Natural killer cell (primary cell): Measurements from ENCODE around the gene CCDC13. TPM values are rescaled to one million over a fixed set of nuclear protein-coding genes. Genes with fewer than 3 reads are reported as not detected.
"Not testable (repeated sequence)": the region's sequence is repeated elsewhere in the genome, so short reads cannot be mapped to it uniquely, and the experiment has no call there.

Experiments
- ATAC-seq, 3 donors: fragments of 150-1000 bp in 2 of 3; fragments of 200-7000 bp in 1 of 3; cut with Tn5 transposase; 1 replicate in 1 of 3; 2 replicates in 2 of 3; pipeline ENCODE4 v1.10.0; 2021; ENCODE audit warnings: mild to moderate bottlenecking in 2 of 3, moderate library complexity in 2 of 3
- DNase-seq, 2 donors: peaks; one replicate each; pipeline versions ENCODE4 v3.0.0 to v3.0.0-alpha.2; 2013 to 2021; ENCODE audit warnings: mixed read lengths in 1 of 2
- H3K27ac ChIP-seq: one replicate; pipeline ENCODE4 v1.5.1; 2013; ENCODE audit warnings: mild to moderate bottlenecking, low read length
- H3K27me3 ChIP-seq: one replicate; pipeline ENCODE4 v1.6.1; 2013; ENCODE audit warnings: low read length; ENCODE audit not compliant: control insufficient read depth, insufficient read depth
- H3K36me3 ChIP-seq: one replicate; pipeline ENCODE4 v1.6.1; 2013; ENCODE audit warnings: low read length; ENCODE audit not compliant: control insufficient read depth, insufficient read depth
- H3K4me1 ChIP-seq: one replicate; pipeline ENCODE4 v1.6.1; 2013; ENCODE audit warnings: low read length; ENCODE audit not compliant: control insufficient read depth, insufficient read depth
- H3K4me3 ChIP-seq: one replicate; pipeline ENCODE4 v1.5.1; 2013; ENCODE audit warnings: low read length
- H3K9me3 ChIP-seq: one replicate; pipeline ENCODE4 v1.6.1; 2013; ENCODE audit warnings: low read length; ENCODE audit not compliant: control insufficient read depth, insufficient read depth
- H3K27ac Mint-ChIP-seq, 2 donors: one replicate each; pipeline ENCODE4 v1.8.0; 2022; ENCODE audit warnings: mild to moderate bottlenecking in 2 of 2, mixed read lengths in 2 of 2, moderate library complexity in 1 of 2
- H3K27me3 Mint-ChIP-seq, 2 donors: one replicate each; pipeline ENCODE4 v1.8.0; 2022; ENCODE audit warnings: low read depth in 2 of 2, mixed read lengths in 2 of 2
- H3K36me3 Mint-ChIP-seq: one replicate; pipeline ENCODE4 v1.8.0; 2022; ENCODE audit warnings: mixed read lengths
- H3K4me1 Mint-ChIP-seq, 2 donors: one replicate each; pipeline ENCODE4 v1.8.0; 2022; ENCODE audit warnings: mixed read lengths in 2 of 2
- H3K4me3 Mint-ChIP-seq: one replicate; pipeline ENCODE4 v1.8.0; 2022; ENCODE audit warnings: mild to moderate bottlenecking, moderate library complexity, mixed read lengths
- H3K9me3 Mint-ChIP-seq, 2 donors: one replicate each; pipeline ENCODE4 v1.8.0; 2022; ENCODE audit warnings: mixed read lengths in 2 of 2
- CTCF ChIP-seq: fragments of 200-600 bp; IDR thresholded peaks from one replicate; pipeline ENCODE4 v1.8.0; 2022; ENCODE audit warnings: antibody characterized with exemption
- WGBS: methylation state at CpG from one replicate; pipeline ENCODE4 v1.1.7; 2013; ENCODE audit warnings: missing lambda C conversion rate; ENCODE audit not compliant: insufficient coverage; 5-methylcytosine and 5-hydroxymethylcytosine counted together
- intact Hi-C: fragments of 100-400 bp; cut with micrococcal nuclease; formaldehyde crosslinking; loops from one replicate; pipeline ENCODE4 v1.14.2; 2022
- total RNA-seq, 4 donors: library from RNA; stranded (reverse); fragments of 120-200 nt in 1 of 4; gene quantifications; one replicate each; pipeline versions ENCODE4 v1.2.3 to v1.2.4, GENCODE V29; 2013 to 2022

Gene CCDC13
- total RNA-seq, 3 donors from 2014 or later (not counting 1 experiment from before 2014, with no cell fraction given), result 0.35 to 0.88 (median 0.47) TPM

DNA sequence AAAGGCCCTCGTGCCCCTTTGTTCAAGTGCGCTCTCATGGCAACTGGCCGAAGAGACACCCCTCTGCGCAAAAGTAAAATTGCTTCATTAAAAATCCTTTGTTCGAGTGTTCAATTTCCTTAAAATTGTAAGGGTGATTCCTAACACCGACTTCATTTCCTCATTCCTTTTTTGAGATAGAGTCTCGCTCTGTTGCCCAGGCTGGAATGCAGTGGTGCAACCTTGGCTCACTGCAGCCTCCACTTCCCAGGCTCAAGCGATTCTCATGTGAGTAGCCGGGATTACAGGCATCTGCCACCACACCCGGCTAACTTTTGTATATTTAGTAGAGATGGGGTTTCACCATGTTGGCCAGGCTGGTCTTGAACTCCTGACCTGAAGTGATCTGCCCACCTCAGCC, 37.7 kb upstream of the CCDC13 start:
- H3K27me3 Mint-ChIP-seq, result peaks cover 18 to 38% of the 10 kb centered on the region in 2 donors
- not testable (repeated sequence) for H3K4me3 Mint-ChIP-seq

GRCh38 chr3:42809202-42809601, 36.1 kb upstream of the CCDC13 start, which contains the start of gene ACKR2:
Gene ACKR2 (plus strand): TSS chr3:42809445. CDS start chr3:42864503, 55,058 bp downstream.
- H3K27me3 Mint-ChIP-seq, result peaks cover 17 to 42% of the 10 kb centered on the region in 2 donors
- 91% methylated on average over 5 of the region's 5 CpGs for WGBS
- H3K9me3 Mint-ChIP-seq, result no peaks in the 10 kb centered on the region
- H3K4me1 ChIP-seq, result peaks cover 7% of the 10 kb centered on the region
- no peak within 1 kb of the TSS for H3K27ac ChIP-seq
- peaks cover 9 to 12% of the 10 kb centered on the region in 2 donors for H3K4me1 Mint-ChIP-seq
- H3K27ac Mint-ChIP-seq, result no peak within 1 kb of the TSS
- intact Hi-C loops, result no loop called here
- no peak for TF ChIP-seq CTCF
- no peaks in the 10 kb centered on the region for H3K36me3 ChIP-seq
- no peak for DNase-seq
- no peak within 1 kb of the TSS for H3K4me3 ChIP-seq
- ATAC-seq, result no peak
- no peaks in the 10 kb centered on the region for H3K27me3 ChIP-seq
- no peaks in the 10 kb centered on the region for H3K9me3 ChIP-seq
- no peaks in the 10 kb centered on the region for H3K36me3 Mint-ChIP-seq
- no peak within 1 kb of the TSS for H3K4me3 Mint-ChIP-seq

More for the DNA sequence above, 37.7 kb upstream of the CCDC13 start:
- H3K9me3 Mint-ChIP-seq, H3K27ac ChIP-seq, intact Hi-C loops, DNase-seq, H3K4me1 Mint-ChIP-seq, H3K4me3 ChIP-seq, H3K27me3 ChIP-seq, H3K4me1 ChIP-seq, H3K36me3 Mint-ChIP-seq, H3K36me3 ChIP-seq, H3K9me3 ChIP-seq, ATAC-seq, H3K27ac Mint-ChIP-seq: not testable (repeated sequence)
- 91% methylated on average over 10 of the region's 10 CpGs for WGBS

DNA sequence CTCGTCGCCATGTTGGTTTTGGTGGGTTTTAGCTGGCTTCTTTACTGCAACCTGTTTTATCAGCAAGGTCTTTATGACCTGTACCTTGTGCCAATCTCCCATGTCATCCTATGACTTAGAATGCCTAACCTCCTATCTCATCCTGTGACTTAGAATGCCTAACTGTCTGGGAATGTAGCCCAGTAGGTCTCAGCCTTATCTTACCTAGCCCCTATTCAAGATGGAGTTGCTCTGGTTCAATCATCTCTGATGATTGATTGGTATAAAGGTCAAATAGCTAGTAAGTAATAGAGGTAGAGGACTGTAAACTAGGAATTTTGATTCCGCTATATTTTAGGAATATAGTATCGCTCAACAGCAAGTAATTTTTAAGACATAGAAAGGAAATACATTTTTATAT, 34.9 kb upstream of the CCDC13 start:
- intact Hi-C loops, result no loop called here
- ATAC-seq (no peak), DNase-seq (no peak)
- H3K27ac Mint-ChIP-seq, result no peak overlapping the region
- peaks cover 17 to 42% of the 10 kb centered on the region in 2 donors for H3K27me3 Mint-ChIP-seq
- Histone ChIP-seq H3K9me3 (no peaks in the 10 kb centered on the region), H3K4me1 (peaks cover 18% of the 10 kb centered on the region), H3K4me3 (no peak overlapping the region), H3K27me3 (no peaks in the 10 kb centered on the region), H3K27ac (no peak overlapping the region), H3K36me3 (no peaks in the 10 kb centered on the region)
- TF ChIP-seq CTCF, result no peak
- H3K4me3 Mint-ChIP-seq, result no peak overlapping the region
- 100% methylated on average over 2 of the region's 4 CpGs for WGBS
- H3K4me1 Mint-ChIP-seq, result peaks cover 22 to 24% of the 10 kb centered on the region in 2 donors
- H3K36me3 Mint-ChIP-seq, result no peaks in the 10 kb centered on the region
- no peaks in the 10 kb centered on the region for H3K9me3 Mint-ChIP-seq

GRCh38 chr3:42805141-42805821, 32.2 kb upstream of the CCDC13 start:
- no peaks in the 10 kb centered on the region for H3K36me3 Mint-ChIP-seq
- no peak for TF ChIP-seq CTCF
- peaks cover 38 to 46% of the 10 kb centered on the region in 2 donors for H3K4me1 Mint-ChIP-seq
- peak overlapping the region; percentile 91 for H3K4me3 Mint-ChIP-seq
- H3K27me3 ChIP-seq, result no peaks in the 10 kb centered on the region
- H3K9me3 ChIP-seq, result no peaks in the 10 kb centered on the region
- H3K36me3 ChIP-seq, result no peaks in the 10 kb centered on the region
- DNase-seq (peak in 1 of 2 donors; percentile 27), ATAC-seq (no peak)
- intact Hi-C loops, result loop anchor here (2.0 kb wide), 1 partner anchor 24 kb away; no protein-coding TSS in a partner anchor
- H3K4me3 ChIP-seq, result peak overlapping the region; percentile 98
- H3K27me3 Mint-ChIP-seq, result peaks cover 14 to 34% of the 10 kb centered on the region in 2 donors
- WGBS, result 72% methylated on average over 23 of the region's 23 CpGs
- peak overlapping the region; percentile 83 to 97 for H3K27ac Mint-ChIP-seq
- H3K4me1 ChIP-seq, result peaks cover 18% of the 10 kb centered on the region
- no peaks in the 10 kb centered on the region for H3K9me3 Mint-ChIP-seq
- H3K27ac ChIP-seq, result no peak overlapping the region
